Measurements from ENCODE around the gene FHOD3.

GRCh38 chr18:36427369-36427768 is 129.9 kb downstream of the FHOD3 start:
- TF ChIP-seq POLR2A (IDR thresholded peaks at IDR 0.05; ENCODE audit: low read depth, low read length) (no peak), POLR2AphosphoS5 (IDR thresholded peaks at IDR 0.05; ENCODE audit: low read depth, low read length) (no peak)

Data from GM12892 (cell line).